HG03432 (cell line): Measurements from ENCODE around the gene CCHCR1.

Source experiments
- ATAC-seq: cut with Tn5 transposase; IDR thresholded peaks from one replicate; pipeline ENCODE4 v1.9.1; 2021; ENCODE audit warnings: mild to moderate bottlenecking, moderate library complexity; ENCODE audit not compliant: unreplicated experiment

Gene CCHCR1

DNA sequence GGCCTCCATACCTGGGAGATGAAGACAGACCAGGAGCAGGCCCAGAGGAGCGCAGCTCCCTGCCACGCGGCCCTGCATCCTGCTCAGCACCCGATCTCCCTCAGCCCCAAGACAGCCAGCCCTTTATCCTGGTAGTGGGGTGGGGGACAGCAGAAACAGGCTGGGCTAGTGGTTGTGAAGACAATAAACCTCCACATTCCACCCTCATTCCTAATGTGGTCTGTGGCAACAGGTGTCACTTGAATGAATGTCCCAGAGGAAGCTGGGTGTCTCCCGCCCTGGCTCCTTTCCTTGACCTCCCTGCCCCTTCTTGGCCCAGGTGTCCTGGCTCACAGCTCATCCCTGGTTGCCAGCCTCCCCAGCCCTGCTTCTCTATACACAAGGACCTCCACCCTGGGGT, 45.1 kb downstream of the CCHCR1 start, which contains the start of gene C6orf15:
TSS of gene C6orf15 (minus strand) at position 98 of the 400 bp plus-strand sequence. CDS start at position 78, 20 bp downstream.
- ATAC-seq: no peak

- ATAC-seq: no peak
Observed at GRCh38 chr6:31111712-31112111, 45.9 kb downstream of the CCHCR1 start.

GRCh38 chr6:31110825-31111582, 46.6 kb downstream of the CCHCR1 start:
- no peak for ATAC-seq

GRCh38 chr6:31107052-31107451, 50.5 kb downstream of the CCHCR1 start:
- ATAC-seq: no peak

- ATAC-seq: no peak
Observed at GRCh38 chr6:31103136-31103535, 54.5 kb downstream of the CCHCR1 start.

GRCh38 chr6:31098449-31098938, 59.1 kb downstream of the CCHCR1 start:
- ATAC-seq: no peak

GRCh38 chr6:31096656-31097055, 60.9 kb downstream of the CCHCR1 start:
- ATAC-seq: no peak

DNA sequence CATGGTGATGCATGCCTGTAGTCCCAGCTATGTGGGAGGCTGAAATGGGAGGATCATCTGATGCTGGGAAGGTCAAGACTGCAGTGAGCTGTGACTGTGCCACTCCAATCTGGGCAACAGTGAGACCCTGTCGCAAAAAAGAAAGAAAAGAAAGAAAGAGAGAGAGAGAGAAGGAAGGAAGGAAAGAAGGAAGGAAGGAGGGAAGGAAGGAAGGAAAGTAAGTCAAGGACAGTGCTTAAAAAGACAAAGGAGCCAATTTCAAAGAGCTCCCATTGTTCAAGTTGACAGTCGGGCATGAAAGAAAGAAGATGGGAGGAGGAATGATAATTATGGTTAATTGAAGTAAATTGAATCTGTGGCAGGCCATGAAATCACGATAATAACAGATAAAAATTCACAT, 61.4 kb downstream of the CCHCR1 start:
- ATAC-seq: no peak

GRCh38 chr6:31094389-31094881, 63.2 kb downstream of the CCHCR1 start:
- no peak for ATAC-seq

DNA sequence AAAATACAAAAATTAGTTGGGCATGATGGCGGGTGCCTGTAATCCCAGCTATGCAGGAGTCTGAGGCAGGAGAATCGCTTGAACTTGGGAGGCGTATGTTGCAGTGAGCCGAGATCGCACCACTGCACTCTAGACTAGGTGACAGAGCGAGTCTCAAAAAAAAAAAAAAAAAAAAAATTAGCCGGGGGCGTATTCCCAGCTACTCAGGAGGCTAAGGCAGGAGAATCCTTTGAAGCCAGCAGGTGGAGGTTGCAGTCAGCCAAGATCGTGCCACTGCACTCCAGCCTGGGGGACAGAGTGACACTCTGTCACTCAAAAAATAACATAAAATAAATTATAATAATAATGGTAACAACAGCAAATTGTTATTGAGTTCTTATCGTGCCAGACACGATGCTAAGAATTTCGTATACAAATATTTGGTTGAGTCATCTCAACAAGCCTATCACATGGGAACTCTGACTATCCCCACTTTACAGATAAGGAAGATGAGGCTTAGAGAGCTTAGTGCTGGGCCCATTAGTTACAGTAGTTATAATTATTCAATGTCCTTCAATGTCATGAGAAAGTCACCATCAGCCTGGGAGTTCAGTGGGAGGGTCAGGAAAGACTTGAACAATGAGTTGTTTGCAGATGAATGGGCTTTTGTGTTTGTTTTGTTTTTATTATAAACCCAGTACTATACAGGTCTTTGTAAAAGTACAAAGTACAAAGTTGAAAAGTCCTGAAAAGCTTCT, 64.7 kb downstream of the CCHCR1 start:
- ATAC-seq: no peak
